ENCODE data around the gene SLC17A4.

GRCh38 chr6:25731721-25732120, 22.8 kb upstream of the SLC17A4 start:
- no peak for TF ChIP-seq POLR2A (IDR thresholded peaks at IDR 0.05)
- TF ChIP-seq EP300 (IDR thresholded peaks at IDR 0.05), result no peak
- TF ChIP-seq, protein P1, sequence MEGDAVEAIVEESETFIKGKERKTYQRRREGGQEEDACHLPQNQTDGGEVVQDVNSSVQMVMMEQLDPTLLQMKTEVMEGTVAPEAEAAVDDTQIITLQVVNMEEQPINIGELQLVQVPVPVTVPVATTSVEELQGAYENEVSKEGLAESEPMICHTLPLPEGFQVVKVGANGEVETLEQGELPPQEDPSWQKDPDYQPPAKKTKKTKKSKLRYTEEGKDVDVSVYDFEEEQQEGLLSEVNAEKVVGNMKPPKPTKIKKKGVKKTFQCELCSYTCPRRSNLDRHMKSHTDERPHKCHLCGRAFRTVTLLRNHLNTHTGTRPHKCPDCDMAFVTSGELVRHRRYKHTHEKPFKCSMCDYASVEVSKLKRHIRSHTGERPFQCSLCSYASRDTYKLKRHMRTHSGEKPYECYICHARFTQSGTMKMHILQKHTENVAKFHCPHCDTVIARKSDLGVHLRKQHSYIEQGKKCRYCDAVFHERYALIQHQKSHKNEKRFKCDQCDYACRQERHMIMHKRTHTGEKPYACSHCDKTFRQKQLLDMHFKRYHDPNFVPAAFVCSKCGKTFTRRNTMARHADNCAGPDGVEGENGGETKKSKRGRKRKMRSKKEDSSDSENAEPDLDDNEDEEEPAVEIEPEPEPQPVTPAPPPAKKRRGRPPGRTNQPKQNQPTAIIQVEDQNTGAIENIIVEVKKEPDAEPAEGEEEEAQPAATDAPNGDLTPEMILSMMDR (IDR thresholded peaks at IDR 0.05), result no peak
- no peak for TF ChIP-seq POLR2AphosphoS5 (IDR thresholded peaks at IDR 0.05)

Data from suprapubic skin (tissue), 4 donors.